HL-60 (cell line): ENCODE data around the gene CLIC6.

ENCODE experiments used
- DNase-seq, 2 experiments: peaks; one replicate each; pipeline ENCODE4 v3.0.0-alpha.2; 2010 to 2020; ENCODE audit warnings: low read depth in 1 of 2, low spot score in 1 of 2
- H3K27ac ChIP-seq: fragments of 250-450 bp; sonication (Bioruptor Pico); replicated peaks from 2 replicates; pipeline ENCODE4 v1.5.1; 2020; ENCODE audit warnings: mild to moderate bottlenecking, moderate library complexity
- H3K27me3 ChIP-seq: fragments of 250-450 bp; sonication (Bioruptor Pico); 2 replicates; pipeline ENCODE4 v1.5.1; 2021; ENCODE audit warnings: mild to moderate bottlenecking, moderate library complexity; ENCODE audit not compliant: insufficient read depth, poor library complexity, severe bottlenecking
- H3K4me3 ChIP-seq: replicated peaks from 2 replicates; pipeline ENCODE4 v1.5.1; 2011; ENCODE audit warnings: mild to moderate bottlenecking, control low read depth, low read length; ENCODE audit not compliant: insufficient read depth
- CTCF ChIP-seq: IDR thresholded peaks from one replicate; pipeline ENCODE4 v1.5.1; 2011; ENCODE audit warnings: low read length, control low read depth, inconsistent platforms; ENCODE audit not compliant: insufficient read depth
- GABPA ChIP-seq: IDR thresholded peaks from 2 replicates; pipeline ENCODE4 v1.6.1; 2012; ENCODE audit warnings: low read depth
- POLR2AphosphoS5 ChIP-seq: IDR thresholded peaks from 2 replicates; pipeline ENCODE4 v1.6.1; 2012; ENCODE audit warnings: low read depth
- REST ChIP-seq: IDR thresholded peaks from 2 replicates; pipeline ENCODE4 v1.6.1; 2012; ENCODE audit warnings: low read depth; ENCODE audit not compliant: insufficient replicate concordance
- SPI1 ChIP-seq: IDR thresholded peaks from 2 replicates; pipeline ENCODE4 v1.6.1; 2012; ENCODE audit warnings: low read depth, mild to moderate bottlenecking, borderline replicate concordance

CLIC6 gene

GRCh38 chr21:34744801-34745200 lies 76.0 kb downstream of the CLIC6 start:
- no peak for DNase-seq
- H3K27ac ChIP-seq: no peak overlapping the region

GRCh38 chr21:34745557-34746255 lies 76.9 kb downstream of the CLIC6 start:
- DNase-seq: peak; percentile 71 to 79
- H3K27me3 ChIP-seq: no peaks in the 10 kb centered on the region
- H3K4me3 ChIP-seq: no peak overlapping the region; the same call in 1 of the 2 replicates
- TF ChIP-seq REST (no peak), GABPA (no peak), SPI1 (peak; percentile 92), CTCF (peak; percentile 83)
- no peak overlapping the region for H3K27ac ChIP-seq

More at GRCh38 chr21:34744801-34745200, 76.0 kb downstream of the CLIC6 start:
- no peak for TF ChIP-seq POLR2AphosphoS5
- no peak for TF ChIP-seq GABPA
- no peak for TF ChIP-seq CTCF
- no peak for TF ChIP-seq SPI1
- TF ChIP-seq REST: no peak
- Histone ChIP-seq H3K27me3 (no peaks in the 10 kb centered on the region), H3K4me3 (no peak overlapping the region)

GRCh38 chr21:34748862-34749261 lies 80.1 kb downstream of the CLIC6 start:
- Histone ChIP-seq H3K4me3 (no peak overlapping the region), H3K27ac (no peak overlapping the region), H3K27me3 (no peaks in the 10 kb centered on the region)
- TF ChIP-seq SPI1 (no peak), POLR2AphosphoS5 (no peak), REST (no peak), GABPA (no peak), CTCF (no peak)
- no peak for DNase-seq
